ENCODE data around the gene SPRYD3. TPM values are rescaled to one million over a fixed set of nuclear protein-coding genes. Genes with fewer than 3 reads are reported as not detected.
A peak's percentile ranks its signal among the peaks of the same experiment; 100 is the strongest.

The SPRYD3 gene
- total RNA-seq, 1 donor from 2014 or later = 21.8 TPM

- H2AFZ ChIP-seq (ENCODE audit: low read depth, low read length) = no peak overlapping the region
- TF ChIP-seq CTCF (IDR thresholded peaks at IDR 0.05; ENCODE audit: insufficient read depth, low read depth, low read length) = no peak
- no peak for TF ChIP-seq EZH2 (IDR thresholded peaks at IDR 0.05; ENCODE audit: insufficient read depth, low read length)
- peaks cover 67% of the 10 kb centered on the region for H3K4me1 ChIP-seq (ENCODE audit: insufficient read depth, low read length)
- Mint-ChIP-seq H3K4me3 (ENCODE audit: unreplicated experiment) (no peak overlapping the region), H3K27ac (ENCODE audit: unreplicated experiment) (no peak overlapping the region), H3K36me3 (ENCODE audit: low read depth, unreplicated experiment) (peaks cover 4% of the 10 kb centered on the region), H3K27me3 (ENCODE audit: low read depth, unreplicated experiment) (no peaks in the 10 kb centered on the region), H3K9me3 (ENCODE audit: unreplicated experiment) (peaks cover 2% of the 10 kb centered on the region), H3K4me1 (ENCODE audit: low read depth, unreplicated experiment) (peaks cover 46% of the 10 kb centered on the region)
- H3K4me2 ChIP-seq (ENCODE audit: low read length) = peak overlapping the region; percentile 94
- peaks cover 11% of the 10 kb centered on the region for H4K20me1 ChIP-seq (ENCODE audit: insufficient read depth, low read length)
- H3K27ac ChIP-seq (ENCODE audit: low read depth, low read length) = no peak overlapping the region
- FAIRE-seq = no peak
- H3K36me3 ChIP-seq (ENCODE audit: insufficient read depth, low read length) = peaks cover 4% of the 10 kb centered on the region
- H3K9ac ChIP-seq (ENCODE audit: low read length) = no peak overlapping the region
- peaks cover 32% of the 10 kb centered on the region for H3K79me2 ChIP-seq (ENCODE audit: insufficient read depth, low read length)
- DNase-seq (ENCODE audit: low read depth) = no peak
- H3K9me3 ChIP-seq (ENCODE audit: insufficient read depth, low read depth, low read length) = no peaks in the 10 kb centered on the region
- H3K27me3 ChIP-seq (ENCODE audit: insufficient read depth, low read length) = no peaks in the 10 kb centered on the region
- peak overlapping the region; percentile 31 for H3K4me3 ChIP-seq (ENCODE audit: insufficient read depth, low read depth, low read length)
These were observed 27.2 kb downstream of the SPRYD3 start for GRCh38 chr12:53051881-53052412.

GRCh38 chr12:53051058-53051880 lies 27.9 kb downstream of the SPRYD3 start:
- Mint-ChIP-seq H3K27me3 (ENCODE audit: low read depth, unreplicated experiment) (no peaks in the 10 kb centered on the region), H3K4me3 (ENCODE audit: unreplicated experiment) (peak overlapping the region; percentile 74), H3K9me3 (ENCODE audit: unreplicated experiment) (no peaks in the 10 kb centered on the region), H3K27ac (ENCODE audit: unreplicated experiment) (peak overlapping the region; percentile 80), H3K36me3 (ENCODE audit: low read depth, unreplicated experiment) (peaks cover 3% of the 10 kb centered on the region), H3K4me1 (ENCODE audit: low read depth, unreplicated experiment) (peaks cover 43% of the 10 kb centered on the region)
- peak overlapping the region; percentile 54 for H3K4me3 ChIP-seq (ENCODE audit: insufficient read depth, low read depth, low read length)
- H3K9ac ChIP-seq (ENCODE audit: low read length) = peak overlapping the region; percentile 79
- H3K27ac ChIP-seq (ENCODE audit: low read depth, low read length) = peak overlapping the region; percentile 25
- peaks cover 32% of the 10 kb centered on the region for H3K79me2 ChIP-seq (ENCODE audit: insufficient read depth, low read length)
- TF ChIP-seq CTCF (IDR thresholded peaks at IDR 0.05; ENCODE audit: insufficient read depth, low read depth, low read length) (no peak), EZH2 (IDR thresholded peaks at IDR 0.05; ENCODE audit: insufficient read depth, low read length) (no peak)
- peak overlapping the region; percentile 94 for H3K4me2 ChIP-seq (ENCODE audit: low read length)
- H4K20me1 ChIP-seq (ENCODE audit: insufficient read depth, low read length) = peaks cover 11% of the 10 kb centered on the region
- no peak overlapping the region for H2AFZ ChIP-seq (ENCODE audit: low read depth, low read length)
- FAIRE-seq (no peak), DNase-seq (ENCODE audit: low read depth) (no peak)
- H3K9me3 ChIP-seq (ENCODE audit: insufficient read depth, low read depth, low read length) = no peaks in the 10 kb centered on the region
- H3K27me3 ChIP-seq (ENCODE audit: insufficient read depth, low read length) = no peaks in the 10 kb centered on the region
- no peaks in the 10 kb centered on the region for H3K36me3 ChIP-seq (ENCODE audit: insufficient read depth, low read length)
- peaks cover 70% of the 10 kb centered on the region for H3K4me1 ChIP-seq (ENCODE audit: insufficient read depth, low read length)

Data from astrocyte (in vitro differentiated cells and primary cell).